HepG2 (cell line): Measurements from ENCODE around the gene SLC25A25. TPM values are rescaled to one million over a fixed set of nuclear protein-coding genes. Genes with fewer than 3 reads are reported as not detected.

Experiments
- EEA1 ChIP-seq: sonication (generic); formaldehyde crosslinking; IDR thresholded peaks from 2 replicates; pipeline ENCODE4 v1.5.1; 2020; ENCODE audit warnings: mild to moderate bottlenecking, missing genetic modification reagents, borderline replicate concordance
- HNF1B ChIP-seq: sonication (generic); formaldehyde crosslinking; IDR thresholded peaks from 2 replicates; pipeline ENCODE4 v1.5.1; 2020; ENCODE audit warnings: mild to moderate bottlenecking, moderate library complexity, missing genetic modification reagents
- HNF4A ChIP-seq: sonication (generic); formaldehyde crosslinking; IDR thresholded peaks from 2 replicates; pipeline ENCODE4 v1.4.0; 2020; ENCODE audit warnings: missing genetic modification reagents
- KAT8 ChIP-seq: IDR thresholded peaks from 2 replicates; pipeline ENCODE4 v1.6.1; 2016; ENCODE audit warnings: missing genetic modification reagents, missing compliant biosample characterization
- LCORL ChIP-seq, 2 experiments: fragments of 450-650 bp in 1 of 2; sonication (generic) in 1 of 2; formaldehyde crosslinking in 1 of 2; IDR thresholded peaks; 2 replicates each; pipeline versions ENCODE4 v1.5.0 to v1.6.1; 2017 to 2020; ENCODE audit warnings: antibody characterized with exemption in 1 of 2, missing genetic modification reagents in 1 of 2
- NCOR1 ChIP-seq: fragments of 200-600 bp; sonication (generic); IDR thresholded peaks from 2 replicates; pipeline ENCODE4 v1.7.0; 2017; ENCODE audit warnings: antibody characterized with exemption, low read length, borderline replicate concordance
- PAXIP1 ChIP-seq: sonication (generic); formaldehyde crosslinking; conservative IDR thresholded peaks from 2 replicates; pipeline ENCODE4 v1.4.0; 2020; ENCODE audit warnings: mild to moderate bottlenecking, missing genetic modification reagents, moderate library complexity
- SALL1 ChIP-seq: sonication (generic); formaldehyde crosslinking; IDR thresholded peaks from 2 replicates; pipeline ENCODE4 v1.8.0; 2022; ENCODE audit warnings: mild to moderate bottlenecking, missing genetic modification reagents
- ZNF407 ChIP-seq: sonication (generic); formaldehyde crosslinking; IDR thresholded peaks from one replicate; pipeline ENCODE4 v1.5.1; 2020; ENCODE audit warnings: mild to moderate bottlenecking, missing genetic modification reagents; ENCODE audit errors: not compliant biosample characterization
- ZNF431 ChIP-seq: sonication (generic); formaldehyde crosslinking; IDR thresholded peaks from 2 replicates; pipeline ENCODE4 v1.9.0; 2022; ENCODE audit warnings: missing genetic modification reagents, low read depth, mild to moderate bottlenecking, borderline replicate concordance
- ZNF496 ChIP-seq: sonication (generic); formaldehyde crosslinking; IDR thresholded peaks from 2 replicates; pipeline ENCODE4 v1.8.1; 2023; ENCODE audit warnings: mild to moderate bottlenecking, moderate library complexity, missing genetic modification reagents; ENCODE audit not compliant: insufficient replicate concordance
- ZNF781 ChIP-seq: sonication (generic); formaldehyde crosslinking; IDR thresholded peaks from 2 replicates; pipeline ENCODE4 v1.5.1; 2020; ENCODE audit warnings: borderline replicate concordance, mild to moderate bottlenecking, missing genetic modification reagents; ENCODE audit errors: not compliant biosample characterization
- ZSCAN9 ChIP-seq: IDR thresholded peaks from 2 replicates; pipeline ENCODE4 v1.6.1; 2016; ENCODE audit warnings: borderline replicate concordance
- polyA plus RNA-seq, 8 experiments: library from polyadenylated mRNA; depleted of rRNA in 3 of 8; stranded (reverse) in 7 of 8; unstranded in 1 of 8; fragments of >200 nt; fragmentation: Illumina TruSeq in 4 of 8; extraction: Trizol in 4 of 8; gene quantifications; 2 replicates each; pipeline versions ENCODE4 v1.2.1 to v1.2.3, GENCODE V29; 2011 to 2016; ENCODE audit warnings: low read depth in 4 of 8, missing spikeins in 1 of 8, mixed read lengths in 1 of 8; ENCODE audit not compliant: insufficient read depth in 1 of 8
- total RNA-seq, 5 experiments: library from RNA; depleted of rRNA; stranded (reverse); fragments of >200 nt; fragmentation: Illumina TruSeq; extraction: Trizol; gene quantifications; 2 replicates each; pipeline ENCODE4 v1.2.3, GENCODE V29; 2016; ENCODE audit warnings: low read depth in 1 of 5

SLC25A25 gene
- total and polyA plus RNA-seq, 2 of the 13 experiments (the other 11 are each of a cell fraction or from before 2014, with no cell fraction given), result 10.5 to 24.8 TPM

GRCh38 chr9:128125580-128126354 lies 57.7 kb downstream of the SLC25A25 start (continued):
- TF ChIP-seq PAXIP1 (CRISPR knock-in tag), result peak; percentile 49; the same call in 1 of the 2 replicates
- no peak for TF ChIP-seq ZNF496 (CRISPR knock-in tag)
- 0 out of 2 replicates have a peak, but pooled peaks have one; percentile 6 for TF ChIP-seq SALL1 (CRISPR knock-in tag)
- TF ChIP-seq ZNF431 (CRISPR knock-in tag), result 0 out of 2 replicates have a peak, but pooled peaks have one; percentile 41
- TF ChIP-seq LCORL (IDR thresholded peaks at IDR 0.05), result no peak
- TF ChIP-seq LCORL (CRISPR knock-in tag; IDR thresholded peaks at IDR 0.05), result no peak
- TF ChIP-seq NCOR1, result peak; percentile 27; the same call in 1 of the 2 replicates
- TF ChIP-seq HNF4A (CRISPR knock-in tag), result peak; percentile 72
- no peak for TF ChIP-seq ZNF781 (CRISPR knock-in tag)
- TF ChIP-seq HNF1B (CRISPR knock-in tag), result peak; percentile 44; the same call in 1 of the 2 replicates
- no peak for TF ChIP-seq KAT8
- TF ChIP-seq ZSCAN9 (CRISPR knock-in tag), result no peak
- no peak for TF ChIP-seq ZNF407 (CRISPR knock-in tag)
- TF ChIP-seq EEA1 (CRISPR knock-in tag), result no peak; the same call in 1 of the 2 replicates
